Karpas-422 (cell line): ENCODE data around the gene SUPT6H. TPM values are rescaled to one million over a fixed set of nuclear protein-coding genes. Genes with fewer than 3 reads are reported as not detected.
A peak's percentile ranks its signal among the peaks of the same experiment; 100 is the strongest.

ENCODE experiments used
- DNase-seq: peaks from one replicate; pipeline ENCODE4 v3.0.0-alpha.2; 2015
- H2AFZ ChIP-seq: fragments of 200-600 bp; sonication (generic); 2 replicates; pipeline ENCODE4 v1.6.1; 2014; ENCODE audit warnings: antibody characterized with exemption, low read length, mixed read lengths
- H3K27ac ChIP-seq: fragments of 200-600 bp; sonication (generic); 2 replicates; pipeline ENCODE4 v1.5.1; 2014; ENCODE audit warnings: mild to moderate bottlenecking, low read length, moderate library complexity
- H3K27me3 ChIP-seq: fragments of 200-600 bp; sonication (generic); 2 replicates; pipeline ENCODE4 v1.6.1; 2014; ENCODE audit warnings: low read length, mixed read lengths
- H3K36me3 ChIP-seq: fragments of 200-600 bp; sonication (generic); 2 replicates; pipeline ENCODE4 v1.6.1; 2014; ENCODE audit warnings: low read length, mixed read lengths; ENCODE audit not compliant: insufficient read depth
- H3K4me1 ChIP-seq: fragments of 200-600 bp; sonication (generic); 2 replicates; pipeline ENCODE4 v1.6.1; 2014; ENCODE audit warnings: mild to moderate bottlenecking, low read length, mixed read lengths
- H3K4me2 ChIP-seq: fragments of 200-600 bp; sonication (generic); 2 replicates; pipeline ENCODE4 v1.6.1; 2014; ENCODE audit warnings: low read length, low read depth, mild to moderate bottlenecking; ENCODE audit not compliant: poor library complexity, severe bottlenecking
- H3K4me3 ChIP-seq: fragments of 200-600 bp; sonication (generic); 2 replicates; pipeline ENCODE4 v1.5.1; 2014; ENCODE audit warnings: mild to moderate bottlenecking, antibody characterized with exemption, low read length, mixed read lengths
- H3K79me2 ChIP-seq: fragments of 200-600 bp; sonication (generic); 2 replicates; pipeline ENCODE4 v1.6.1; 2014; ENCODE audit warnings: mild to moderate bottlenecking, low read length, mixed read lengths
- H3K9ac ChIP-seq: fragments of 200-600 bp; sonication (generic); 2 replicates; pipeline ENCODE4 v1.6.0; 2014; ENCODE audit warnings: low read length
- H3K9me2 ChIP-seq: fragments of 200-600 bp; sonication (generic), shearing (Covaris generic); replicated peaks from 2 replicates; pipeline ENCODE4 v1.6.0; 2014; ENCODE audit warnings: mild to moderate bottlenecking, low read length, moderate library complexity; ENCODE audit not compliant: insufficient read depth
- H3K9me3 ChIP-seq: fragments of 300-700, 200-600 bp; sonication (generic); 2 replicates; pipeline ENCODE4 v1.6.1; 2014; ENCODE audit warnings: low read length, mixed read lengths
- H4K20me1 ChIP-seq: fragments of 200-600 bp; sonication (generic); 2 replicates; pipeline ENCODE4 v1.6.1; 2014; ENCODE audit warnings: mild to moderate bottlenecking, antibody characterized with exemption, low read length, low read depth; ENCODE audit not compliant: insufficient read depth
- total RNA-seq: library from RNA; depleted of rRNA; stranded (reverse); fragments of >200 nt; shearing (Covaris generic); gene quantifications from 2 replicates; pipeline ENCODE4 v1.2.3, GENCODE V29; 2014; ENCODE audit warnings: low replicate concordance

The SUPT6H gene
- total RNA-seq, 1 experiment from 2014 or later, result 91.5 TPM

GRCh38 chr17:28643983-28644786 lies 17.8 kb upstream of the SUPT6H start:
- peak overlapping the region; percentile 74 for H3K27ac ChIP-seq
- H3K9me3 ChIP-seq, result no peaks in the 10 kb centered on the region
- peak; percentile 87 for DNase-seq
- H3K27me3 ChIP-seq, result no peaks in the 10 kb centered on the region
- no peak overlapping the region; the same call in 1 of the 2 replicates for H2AFZ ChIP-seq
- H3K79me2 ChIP-seq, result peaks cover 50% of the 10 kb centered on the region
- peak overlapping the region; percentile 97 for H3K9ac ChIP-seq
- H3K4me1 ChIP-seq, result peaks cover 29% of the 10 kb centered on the region
- peak overlapping the region; percentile 98 for H3K4me3 ChIP-seq
- peaks cover 12% of the 10 kb centered on the region; the same call in 1 of the 2 replicates for H4K20me1 ChIP-seq
- H3K36me3 ChIP-seq, result peaks cover 44% of the 10 kb centered on the region
- H3K9me2 ChIP-seq, result no peaks in the 10 kb centered on the region
- peak overlapping the region; percentile 99 for H3K4me2 ChIP-seq

- Histone ChIP-seq H3K4me2 (peak within 1 kb of the TSS; percentile 99), H3K27me3 (no peaks in the 10 kb centered on the region), H3K9me2 (no peaks in the 10 kb centered on the region), H3K79me2 (peaks cover 44% of the 10 kb centered on the region), H3K36me3 (peaks cover 38% of the 10 kb centered on the region), H3K4me3 (peak within 1 kb of the TSS; percentile 98), H3K27ac (peak within 1 kb of the TSS; percentile 74), H2AFZ (peak within 1 kb of the TSS; percentile 37; the same call in 1 of the 2 replicates), H4K20me1 (peaks cover 12% of the 10 kb centered on the region; the same call in 1 of the 2 replicates), H3K4me1 (peaks cover 29% of the 10 kb centered on the region), H3K9ac (peak within 1 kb of the TSS; percentile 97), H3K9me3 (no peaks in the 10 kb centered on the region)
- peak; percentile 98 for DNase-seq
These were observed 17.0 kb upstream of the SUPT6H start, which contains the start of gene BLTP2 for GRCh38 chr17:28644787-28645575. Gene BLTP2, minus strand, starts transcription at chr17:28645158. Its CDS starts 102 bp downstream, at chr17:28645056.

DNA sequence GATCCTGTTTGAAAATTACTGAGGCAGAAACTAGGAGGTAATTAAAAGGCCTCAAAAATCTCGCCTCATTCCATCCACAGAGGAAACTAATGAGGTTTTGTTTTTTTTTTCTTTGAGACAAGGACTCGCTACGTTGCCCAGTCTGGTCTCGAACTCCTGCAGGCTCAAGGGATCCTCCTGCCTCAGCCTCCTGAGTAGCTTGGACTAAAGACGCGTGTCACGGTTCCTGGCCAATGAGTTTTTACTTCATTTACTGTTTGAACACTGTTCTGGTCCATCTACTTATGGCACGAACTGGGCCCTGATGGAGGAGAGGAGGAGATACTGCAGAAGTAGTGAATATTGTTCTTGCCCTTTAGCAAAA lies 16.4 kb upstream of the SUPT6H start:
- H2AFZ ChIP-seq, result no peak overlapping the region

GRCh38 chr17:28646039-28646754 lies 15.8 kb upstream of the SUPT6H start:
- peak overlapping the region; percentile 74 for H3K9ac ChIP-seq
- H3K27me3 ChIP-seq, result no peaks in the 10 kb centered on the region
- H3K27ac ChIP-seq, result peak overlapping the region; percentile 72
- H3K4me3 ChIP-seq, result peak overlapping the region; percentile 65
- H3K4me1 ChIP-seq, result peaks cover 29% of the 10 kb centered on the region
- H3K36me3 ChIP-seq, result peaks cover 29% of the 10 kb centered on the region
- H3K9me3 ChIP-seq, result no peaks in the 10 kb centered on the region
- H2AFZ ChIP-seq, result peak overlapping the region; percentile 29
- H3K9me2 ChIP-seq, result no peaks in the 10 kb centered on the region
- no peak for DNase-seq
- H3K4me2 ChIP-seq, result peak overlapping the region; percentile 99
- peaks cover 12% of the 10 kb centered on the region; the same call in 1 of the 2 replicates for H4K20me1 ChIP-seq
- H3K79me2 ChIP-seq, result peaks cover 35% of the 10 kb centered on the region

More for the DNA sequence above, 16.4 kb upstream of the SUPT6H start:
- Histone ChIP-seq H3K4me1 (peaks cover 29% of the 10 kb centered on the region), H3K27ac (peak overlapping the region; percentile 72), H3K4me3 (peak overlapping the region; percentile 65), H3K27me3 (no peaks in the 10 kb centered on the region), H3K79me2 (peaks cover 42% of the 10 kb centered on the region), H3K4me2 (peak overlapping the region; percentile 99), H3K9me2 (no peaks in the 10 kb centered on the region), H3K36me3 (peaks cover 35% of the 10 kb centered on the region), H3K9me3 (no peaks in the 10 kb centered on the region), H4K20me1 (peaks cover 12% of the 10 kb centered on the region; the same call in 1 of the 2 replicates), H3K9ac (peak overlapping the region; percentile 74)
- DNase-seq, result no peak

DNA sequence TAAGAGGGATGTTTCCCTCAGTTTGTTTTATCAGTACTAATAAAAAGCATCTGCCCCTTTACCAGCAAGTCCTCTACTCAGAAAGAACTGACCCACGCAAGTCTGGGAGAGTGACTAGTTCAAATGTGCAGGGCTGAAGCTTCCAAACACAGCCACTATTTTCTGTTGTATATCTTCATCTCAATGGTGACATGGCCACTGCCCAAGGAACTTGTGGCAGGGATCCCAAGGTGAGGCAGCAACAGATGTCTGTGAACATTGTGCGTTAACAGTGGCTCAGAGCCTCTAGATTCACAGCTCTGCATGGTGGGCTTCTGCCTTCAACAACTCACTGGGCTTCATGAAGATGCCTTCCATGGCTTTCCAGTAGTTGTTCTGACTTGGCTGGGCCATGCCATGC lies 13.3 kb upstream of the SUPT6H start:
- Histone ChIP-seq H4K20me1 (peaks cover under 1% of the 10 kb centered on the region; the same call in 1 of the 2 replicates), H3K27ac (no peak overlapping the region), H3K36me3 (peaks cover 12% of the 10 kb centered on the region; the same call in 1 of the 2 replicates), H3K4me1 (peaks cover 21% of the 10 kb centered on the region), H3K9me3 (no peaks in the 10 kb centered on the region), H3K27me3 (no peaks in the 10 kb centered on the region), H3K4me2 (no peak overlapping the region), H2AFZ (no peak overlapping the region), H3K9me2 (no peaks in the 10 kb centered on the region), H3K79me2 (peaks cover 18% of the 10 kb centered on the region), H3K9ac (no peak overlapping the region), H3K4me3 (no peak overlapping the region)
- DNase-seq, result no peak

GRCh38 chr17:28655160-28655559 lies 6.8 kb upstream of the SUPT6H start:
- H3K79me2 ChIP-seq, result peaks cover 17% of the 10 kb centered on the region
- no peak overlapping the region for H2AFZ ChIP-seq
- H3K27me3 ChIP-seq, result no peaks in the 10 kb centered on the region
- no peaks in the 10 kb centered on the region for H3K4me1 ChIP-seq
- H4K20me1 ChIP-seq, result no peaks in the 10 kb centered on the region
- H3K4me2 ChIP-seq, result no peak overlapping the region
- no peak overlapping the region for H3K27ac ChIP-seq
- no peak overlapping the region for H3K4me3 ChIP-seq
- peaks cover 12% of the 10 kb centered on the region for H3K36me3 ChIP-seq
- H3K9me2 ChIP-seq, result no peaks in the 10 kb centered on the region
- no peak for DNase-seq
- peaks cover 3% of the 10 kb centered on the region for H3K9me3 ChIP-seq
- no peak overlapping the region for H3K9ac ChIP-seq

GRCh38 chr17:28657756-28658155 lies 4.2 kb upstream of the SUPT6H start:
- H3K4me1 ChIP-seq, result peaks cover 7% of the 10 kb centered on the region; the same call in 1 of the 2 replicates
- H3K9me3 ChIP-seq, result peaks cover 7% of the 10 kb centered on the region
- H3K9ac ChIP-seq, result no peak overlapping the region
- DNase-seq, result no peak
- H3K9me2 ChIP-seq, result no peaks in the 10 kb centered on the region
- peaks cover 39% of the 10 kb centered on the region for H3K79me2 ChIP-seq
- H3K36me3 ChIP-seq, result peaks cover 12% of the 10 kb centered on the region
- no peak overlapping the region for H2AFZ ChIP-seq
- no peak overlapping the region for H3K4me3 ChIP-seq
- no peak overlapping the region for H3K27ac ChIP-seq
- no peaks in the 10 kb centered on the region; the same call in 1 of the 2 replicates for H4K20me1 ChIP-seq
- no peak overlapping the region for H3K4me2 ChIP-seq
- no peaks in the 10 kb centered on the region for H3K27me3 ChIP-seq
